Gastrocnemius medialis (tissue), 4 donors: ENCODE measurements around the gene CX3CL1. TPM values are rescaled to one million over a fixed set of nuclear protein-coding genes. Genes with fewer than 3 reads are reported as not detected.

Experiments
- ATAC-seq, 2 donors: fragments of 150-250 bp; one replicate each; pipeline ENCODE4 v1.9.1; 2016
- DNase-seq, 2 donors: peaks; one replicate each; pipeline ENCODE4 v3.0.0-alpha.2; 2019
- H3K27ac ChIP-seq, 4 donors: fragments of 200-600 bp; sonication (generic); 1 replicate in 1 of 4; 2 replicates in 3 of 4; pipeline ENCODE4 v1.5.1; 2016 to 2018; ENCODE audit warnings: mild to moderate bottlenecking in 2 of 4, moderate library complexity in 1 of 4
- H3K27me3 ChIP-seq, 3 donors: fragments of 200-600 bp; sonication (generic) in 2 of 3; 1 replicate in 1 of 3; 2 replicates in 2 of 3; pipeline versions ENCODE4 v1.5.1 to v1.6.0; 2016 to 2019; ENCODE audit warnings: mild to moderate bottlenecking in 1 of 3, moderate library complexity in 1 of 3
- H3K36me3 ChIP-seq, 2 donors: fragments of 200-600 bp; sonication (generic) in 1 of 2; one replicate each; pipeline ENCODE4 v1.5.1; 2017 to 2018
- H3K4me1 ChIP-seq, 2 donors: fragments of 200-600 bp; sonication (generic) in 1 of 2; one replicate each; pipeline ENCODE4 v1.5.1; 2016 to 2017; ENCODE audit warnings: mild to moderate bottlenecking in 2 of 2
- H3K4me3 ChIP-seq, 4 donors: fragments of 200-600 bp; sonication (generic) in 3 of 4; 1 replicate in 1 of 4; 2 replicates in 3 of 4; pipeline ENCODE4 v1.5.1; 2016 to 2019; ENCODE audit warnings: mild to moderate bottlenecking in 2 of 4
- H3K9me3 ChIP-seq, 3 donors: fragments of 200-600 bp; sonication (generic) in 2 of 3; 1 replicate in 1 of 3; 2 replicates in 2 of 3; pipeline ENCODE4 v1.5.1; 2016 to 2019
- CTCF ChIP-seq, 5 experiments: fragments of 450-650 bp in 3 of 5; fragments of 200-600 bp in 2 of 5; sonication (generic) in 2 of 5; IDR thresholded peaks in 4 of 5; conservative IDR thresholded peaks in 1 of 5; 1 replicate in 4 of 5; 2 replicates in 1 of 5; pipeline ENCODE4 v1.5.1; 2016 to 2019; ENCODE audit warnings: antibody characterized with exemption in 5 of 5, mild to moderate bottlenecking in 3 of 5, moderate library complexity in 3 of 5
- POLR2A ChIP-seq, 2 donors: fragments of 450-650 bp; IDR thresholded peaks; one replicate each; pipeline ENCODE4 v1.6.1; 2017; ENCODE audit warnings: antibody characterized with exemption in 2 of 2, mild to moderate bottlenecking in 2 of 2, moderate library complexity in 2 of 2
- in situ Hi-C, 4 donors: fragments of 200-750 bp; cut with MboI; loops; one replicate each; pipeline versions ENCODE4 v1.15.0 to v1.8.0; 2017; ENCODE audit warnings: low sequenced_read_pairs in 4 of 4
- intact Hi-C: fragments of 100-400 bp; cut with DNase I; formaldehyde crosslinking; loops from one replicate; pipeline ENCODE4 v1.15.1; 2023; ENCODE audit warnings: low total_unique reads
- total RNA-seq, 4 donors: library from RNA; depleted of rRNA; stranded (reverse); fragments of >200 nt; gene quantifications; one replicate each; pipeline versions ENCODE4 v1.1.0 to v1.2.3, GENCODE V29; 2016

Gene CX3CL1
- total RNA-seq, 4 donors from 2014 or later, result 2.2 to 15.7 (median 6.7) TPM

DNA sequence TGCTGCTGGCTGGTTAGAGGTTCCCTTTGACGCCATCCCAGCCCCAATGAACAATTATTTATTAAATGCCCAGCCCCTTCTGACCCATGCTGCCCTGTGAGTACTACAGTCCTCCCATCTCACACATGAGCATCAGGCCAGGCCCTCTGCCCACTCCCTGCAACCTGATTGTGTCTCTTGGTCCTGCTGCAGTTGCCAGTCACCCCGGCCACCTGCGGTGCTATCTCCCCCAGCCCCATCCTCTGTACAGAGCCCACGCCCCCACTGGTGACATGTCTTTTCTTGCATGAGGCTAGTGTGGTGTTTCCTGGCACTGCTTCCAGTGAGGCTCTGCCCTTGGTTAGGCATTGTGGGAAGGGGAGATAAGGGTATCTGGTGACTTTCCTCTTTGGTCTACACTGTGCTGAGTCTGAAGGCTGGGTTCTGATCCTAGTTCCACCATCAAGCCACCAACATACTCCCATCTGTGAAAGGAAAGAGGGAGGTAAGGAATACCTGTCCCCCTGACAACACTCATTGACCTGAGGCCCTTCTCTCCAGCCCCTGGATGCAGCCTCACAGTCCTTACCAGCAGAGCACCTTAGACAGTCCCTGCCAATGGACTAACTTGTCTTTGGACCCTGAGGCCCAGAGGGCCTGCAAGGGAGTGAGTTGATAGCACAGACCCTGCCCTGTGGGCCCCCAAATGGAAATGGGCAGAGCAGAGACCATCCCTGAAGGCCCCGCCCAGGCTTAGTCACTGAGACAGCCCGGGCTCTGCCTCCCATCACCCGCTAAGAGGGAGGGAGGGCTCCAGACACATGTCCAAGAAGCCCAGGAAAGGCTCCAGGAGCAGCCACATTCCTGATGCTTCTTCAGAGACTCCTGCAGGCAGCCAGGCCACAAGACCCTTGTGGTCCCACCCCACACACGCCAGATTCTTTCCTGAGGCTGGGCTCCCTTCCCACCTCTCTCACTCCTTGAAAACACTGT, 11.3 kb downstream of the CX3CL1 start:
- Histone ChIP-seq H3K9me3 (no peaks in the 10 kb centered on the region), H3K27me3 (no peaks in the 10 kb centered on the region), H3K27ac (peak overlapping the region in 2 of 4 donors; percentile 18 to 31), H3K4me1 (peaks cover 0 to 13% of the 10 kb centered on the region in 2 donors), H3K4me3 (no peak overlapping the region), H3K36me3 (no peaks in the 10 kb centered on the region)
- DNase-seq (no peak), ATAC-seq (no peak)
- TF ChIP-seq CTCF (IDR thresholded peaks at IDR 0.05 in 4 of 5, conservative IDR thresholded peaks at IDR 0.05 in 1 of 5), result no peak
- TF ChIP-seq POLR2A (IDR thresholded peaks at IDR 0.05), result no peak
- in situ Hi-C loops (no loop called here), intact Hi-C loops (no loop called here)

- TF ChIP-seq POLR2A (IDR thresholded peaks at IDR 0.05), result no peak
- no peak for TF ChIP-seq CTCF (IDR thresholded peaks at IDR 0.05 in 4 of 5, conservative IDR thresholded peaks at IDR 0.05 in 1 of 5)
- H3K9me3 ChIP-seq, result no peaks in the 10 kb centered on the region
- in situ Hi-C loops (no loop called here), intact Hi-C loops (no loop called here)
- DNase-seq (no peak), ATAC-seq (no peak)
- peak overlapping the region in 2 of 4 donors; percentile 18 to 31 for H3K27ac ChIP-seq
- H3K36me3 ChIP-seq, result no peaks in the 10 kb centered on the region
- H3K27me3 ChIP-seq, result no peaks in the 10 kb centered on the region
- peaks cover 0 to 13% of the 10 kb centered on the region in 2 donors for H3K4me1 ChIP-seq
- no peak overlapping the region for H3K4me3 ChIP-seq
These were observed 12.2 kb downstream of the CX3CL1 start for GRCh38 chr16:57384248-57385070.

DNA sequence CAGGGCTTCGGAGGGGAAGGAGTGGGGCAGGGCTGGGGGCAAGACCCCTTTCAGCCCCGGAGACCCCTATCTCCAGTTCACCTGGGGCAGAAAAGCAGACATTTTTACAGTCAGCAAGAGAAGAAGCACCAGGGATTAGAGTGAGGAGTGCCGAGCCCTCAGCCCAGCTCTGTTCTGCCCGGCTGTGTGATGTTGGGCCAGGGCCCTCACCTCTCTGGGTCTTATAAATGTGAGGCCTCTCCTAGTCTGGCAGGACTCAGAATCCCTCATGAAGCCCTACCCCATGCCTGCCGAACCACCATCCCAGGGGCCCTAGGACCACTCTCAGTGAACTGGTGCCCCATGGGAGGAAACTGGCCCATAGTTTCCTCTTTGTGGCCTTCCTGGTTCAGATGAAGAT, 12.8 kb downstream of the CX3CL1 start:
- ATAC-seq, result no peak
- in situ Hi-C loops (no loop called here), intact Hi-C loops (no loop called here)
- no peaks in the 10 kb centered on the region for H3K9me3 ChIP-seq
- H3K4me3 ChIP-seq, result no peak overlapping the region
- peaks cover 0 to 13% of the 10 kb centered on the region in 2 donors for H3K4me1 ChIP-seq
- no peaks in the 10 kb centered on the region for H3K27me3 ChIP-seq
- TF ChIP-seq CTCF (IDR thresholded peaks at IDR 0.05 in 4 of 5, conservative IDR thresholded peaks at IDR 0.05 in 1 of 5) (no peak), POLR2A (IDR thresholded peaks at IDR 0.05) (no peak)
- H3K36me3 ChIP-seq, result no peaks in the 10 kb centered on the region
- DNase-seq, result no peak
- H3K27ac ChIP-seq, result no peak overlapping the region

GRCh38 chr16:57386381-57386951, 14.2 kb downstream of the CX3CL1 start:
- Histone ChIP-seq H3K9me3 (no peaks in the 10 kb centered on the region), H3K27ac (no peak overlapping the region), H3K36me3 (no peaks in the 10 kb centered on the region), H3K4me3 (no peak overlapping the region), H3K27me3 (no peaks in the 10 kb centered on the region), H3K4me1 (peaks cover 0 to 3% of the 10 kb centered on the region in 2 donors)
- in situ Hi-C loops (no loop called here), intact Hi-C loops (no loop called here)
- TF ChIP-seq POLR2A (IDR thresholded peaks at IDR 0.05) (no peak), CTCF (IDR thresholded peaks at IDR 0.05 in 4 of 5, conservative IDR thresholded peaks at IDR 0.05 in 1 of 5) (no peak)
- DNase-seq (no peak), ATAC-seq (no peak)
